AML-193 (cell line): ENCODE results near the gene CLEC18A.
"Not testable (repeated sequence)": the region's sequence is repeated elsewhere in the genome, so short reads cannot be mapped to it uniquely, and the experiment has no call there.

Experiments
- DNase-seq, 2 experiments: peaks; one replicate each; lab custom pipeline; 2025; lab: John Stamatoyannopoulos, UW

Gene CLEC18A

GRCh38 chr16:69952116-69952515 lies 982 bp downstream of the CLEC18A start:
- not testable (repeated sequence) for DNase-seq

DNA sequence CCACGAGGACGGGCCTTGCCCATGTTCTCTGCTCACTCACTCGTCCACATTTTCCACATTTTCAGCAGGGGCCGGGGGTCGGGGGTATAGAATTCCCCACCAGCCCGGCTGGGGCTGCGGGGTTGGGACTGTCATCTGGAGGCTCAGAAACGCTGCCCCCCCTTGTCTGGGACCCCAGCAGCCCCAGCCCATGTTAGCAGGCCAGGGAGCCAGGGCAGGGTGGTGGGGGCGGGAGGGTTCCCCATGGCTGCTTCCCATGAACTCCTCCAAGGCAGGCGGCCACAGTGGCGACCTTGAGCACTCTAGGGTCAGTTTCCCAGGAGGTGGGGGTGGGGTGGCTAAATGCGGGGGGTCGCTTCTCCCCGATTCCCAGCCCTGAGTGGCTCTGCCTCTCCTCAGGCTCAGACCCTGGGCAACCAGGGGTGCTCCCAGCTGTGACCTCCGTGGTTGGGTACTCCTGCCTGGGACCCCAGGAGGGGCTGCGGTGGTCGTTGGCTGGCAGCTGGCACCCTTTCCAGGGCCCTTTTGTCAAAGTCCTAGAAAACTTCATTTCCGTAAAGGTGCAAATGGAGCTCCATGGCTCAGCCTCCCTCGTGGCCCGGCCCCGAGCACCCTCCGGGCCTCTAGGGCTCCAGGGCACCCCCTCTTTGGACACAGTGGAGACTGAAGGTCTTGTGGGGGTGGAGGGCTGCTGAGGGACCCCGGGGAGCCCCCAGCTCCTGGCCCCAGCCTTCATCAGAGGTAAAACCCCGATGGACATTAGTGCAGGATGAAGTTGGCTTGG lies 1.6 kb downstream of the CLEC18A start:
- not testable (repeated sequence) for DNase-seq

- DNase-seq = not testable (repeated sequence)
Observed at GRCh38 chr16:69954241-69954640, 3.1 kb downstream of the CLEC18A start.

DNA sequence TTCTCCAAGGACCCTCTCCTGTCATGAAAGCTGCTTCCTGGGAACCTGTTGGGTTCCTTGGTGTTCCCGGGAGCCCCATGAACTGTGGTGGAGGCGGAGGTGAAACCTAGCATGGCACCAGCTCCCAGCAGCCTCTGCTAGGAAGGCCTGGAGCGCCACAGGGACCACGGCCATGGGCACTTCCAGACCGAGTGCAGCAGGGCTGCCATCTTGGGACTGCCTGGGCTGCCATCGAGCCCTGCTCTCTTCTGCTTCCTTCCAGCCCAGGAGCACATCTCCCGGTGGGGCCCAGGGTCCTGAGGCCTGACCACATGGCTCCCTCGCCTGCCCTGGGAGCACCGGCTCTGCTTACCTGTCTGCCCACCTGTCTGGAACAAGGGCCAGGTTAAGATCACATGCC lies 12.2 kb downstream of the CLEC18A start:
- not testable (repeated sequence) for DNase-seq

DNA sequence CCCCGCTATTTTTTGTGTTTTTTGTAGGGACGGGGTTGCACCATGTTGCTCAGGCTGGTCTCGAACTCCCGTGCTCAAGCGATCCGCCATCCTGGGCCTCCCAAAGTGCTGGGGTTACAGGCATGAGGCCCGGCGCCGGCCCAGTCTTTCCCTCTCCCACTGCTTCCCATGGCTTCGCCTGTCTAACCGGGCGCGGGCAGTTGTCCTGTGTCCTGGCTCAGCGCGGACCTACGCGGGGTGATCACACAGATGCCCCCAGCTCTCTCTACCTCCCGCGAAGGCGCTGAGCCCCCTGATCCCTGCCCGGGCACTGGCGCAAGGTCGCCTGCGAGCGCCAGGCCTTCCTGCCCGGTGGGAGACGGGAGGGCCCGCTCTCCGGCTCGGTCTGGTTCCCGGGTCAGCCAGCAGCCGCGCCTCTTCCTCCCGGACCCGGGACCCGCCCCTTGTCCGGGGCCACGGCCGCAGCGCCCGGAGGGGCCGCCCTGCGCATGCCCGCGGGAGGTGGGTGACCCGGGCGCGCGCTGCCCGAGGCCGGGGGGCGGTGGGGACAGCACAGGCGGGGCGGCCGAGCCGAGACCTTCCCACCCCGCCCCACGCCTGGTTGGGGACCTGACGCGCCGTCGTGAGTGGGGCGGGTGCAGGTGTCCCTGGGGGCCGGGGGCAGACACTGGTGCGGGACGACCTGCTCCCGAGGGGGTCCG lies 14.0 kb downstream of the CLEC18A start:
- DNase-seq = not testable (repeated sequence)

GRCh38 chr16:69965661-69966054 lies 14.5 kb downstream of the CLEC18A start:
- DNase-seq = not testable (repeated sequence)

- not testable (repeated sequence) for DNase-seq
Observed at GRCh38 chr16:69967688-69968087, 16.6 kb downstream of the CLEC18A start.

DNA sequence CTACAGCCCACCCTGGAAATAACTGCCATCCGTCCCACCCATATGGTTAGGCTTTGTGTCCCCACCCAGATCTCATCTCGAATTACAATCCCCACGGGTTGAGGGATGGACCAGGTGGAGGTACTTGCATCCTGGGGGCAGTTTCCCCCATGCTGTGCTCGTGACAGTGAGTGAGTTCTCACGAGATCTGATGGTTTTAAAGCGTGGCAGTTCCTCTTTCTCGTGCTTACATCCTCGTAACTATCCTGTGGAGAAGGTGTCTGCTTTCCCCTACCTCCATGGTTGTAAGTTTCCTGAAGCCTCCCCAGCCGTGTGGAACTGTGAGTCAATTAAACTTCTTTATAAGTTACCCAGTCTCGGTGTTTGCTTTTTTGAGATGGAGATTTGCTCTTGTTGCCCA lies 17.0 kb downstream of the CLEC18A start:
- not testable (repeated sequence) for DNase-seq

GRCh38 chr16:69969657-69970056 lies 18.5 kb downstream of the CLEC18A start:
- not testable (repeated sequence) for DNase-seq

DNA sequence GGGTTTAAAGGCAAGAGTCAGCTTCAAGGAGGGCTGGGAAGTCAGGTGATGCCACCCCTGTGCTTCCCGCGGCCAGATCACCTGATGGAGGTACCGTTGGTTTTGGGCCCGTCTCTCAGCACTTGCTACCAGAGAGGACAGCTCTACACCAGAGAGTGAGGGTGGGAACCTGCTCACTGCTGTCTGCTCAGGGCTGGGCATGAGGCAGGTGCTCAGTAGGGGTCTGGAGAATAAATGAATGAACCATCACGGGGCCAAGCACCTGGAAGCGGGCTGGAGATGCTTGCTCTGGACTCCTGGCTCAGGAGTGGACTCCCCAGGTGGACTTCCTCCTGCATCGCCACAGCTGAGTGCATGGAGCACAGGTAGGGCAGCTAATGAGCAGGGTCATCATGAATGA lies 21.0 kb downstream of the CLEC18A start:
- not testable (repeated sequence) for DNase-seq

DNA sequence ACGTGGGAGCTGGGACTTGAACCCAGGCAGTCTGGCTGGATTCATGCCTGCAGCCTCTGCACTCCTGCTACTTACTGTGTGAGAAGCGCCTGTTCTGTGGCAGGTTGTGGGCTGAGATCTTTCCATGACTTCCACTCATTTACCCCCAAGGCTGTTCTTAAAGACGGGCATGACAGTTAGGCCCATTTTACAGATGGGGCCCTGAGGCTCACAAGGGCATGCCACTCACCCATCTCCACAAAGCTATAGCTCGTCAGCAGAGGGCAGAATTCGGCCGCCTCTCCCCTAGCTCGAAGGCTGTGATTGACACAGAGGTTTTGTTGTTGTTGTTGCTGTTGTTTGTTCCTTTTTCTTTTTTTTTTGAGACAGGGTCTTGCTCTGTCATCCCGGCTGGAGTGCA lies 21.8 kb downstream of the CLEC18A start:
- not testable (repeated sequence) for DNase-seq

DNA sequence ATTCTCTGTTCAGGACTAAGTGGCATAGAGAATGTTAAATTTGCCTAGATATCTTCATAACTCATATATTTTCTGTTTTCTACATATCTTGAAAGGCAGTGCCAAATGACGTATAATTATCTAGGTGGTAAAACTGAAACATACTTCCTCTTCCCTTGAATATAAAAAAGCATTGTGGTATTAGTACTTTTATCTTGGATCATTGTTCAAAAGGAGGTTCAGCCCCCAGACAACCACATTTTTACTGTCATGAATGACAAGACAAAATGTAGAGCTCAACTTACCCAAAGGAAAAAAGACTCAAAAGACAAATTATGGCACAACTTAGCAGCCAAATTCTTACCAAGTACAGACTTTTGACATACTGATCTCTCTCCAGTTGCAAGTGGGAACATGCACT lies 34.1 kb downstream of the CLEC18A start:
- DNase-seq = not testable (repeated sequence)

- not testable (repeated sequence) for DNase-seq
Observed at GRCh38 chr16:69997956-69998355, 46.8 kb downstream of the CLEC18A start.

DNA sequence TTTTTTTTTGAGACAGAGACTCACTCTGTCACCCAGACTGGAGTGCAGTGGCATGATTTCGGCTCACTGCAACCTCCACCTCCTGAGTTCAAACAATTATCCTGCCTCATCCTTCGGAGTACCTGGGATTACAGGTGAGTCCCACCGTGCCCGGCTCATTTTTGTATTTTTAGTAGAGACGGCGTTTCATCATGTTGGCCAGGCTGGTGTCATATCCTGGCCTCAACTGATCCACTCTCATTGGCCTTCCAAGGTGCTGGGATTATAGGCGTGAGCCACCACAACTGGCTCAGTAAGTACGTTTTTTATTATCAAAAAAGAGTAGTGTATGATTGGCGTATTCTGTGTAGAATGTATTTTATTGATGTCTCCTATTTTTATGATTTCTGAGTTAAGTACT lies 48.7 kb downstream of the CLEC18A start:
- DNase-seq = not testable (repeated sequence)

GRCh38 chr16:70003511-70003910 lies 52.4 kb downstream of the CLEC18A start:
- DNase-seq = not testable (repeated sequence)

DNA sequence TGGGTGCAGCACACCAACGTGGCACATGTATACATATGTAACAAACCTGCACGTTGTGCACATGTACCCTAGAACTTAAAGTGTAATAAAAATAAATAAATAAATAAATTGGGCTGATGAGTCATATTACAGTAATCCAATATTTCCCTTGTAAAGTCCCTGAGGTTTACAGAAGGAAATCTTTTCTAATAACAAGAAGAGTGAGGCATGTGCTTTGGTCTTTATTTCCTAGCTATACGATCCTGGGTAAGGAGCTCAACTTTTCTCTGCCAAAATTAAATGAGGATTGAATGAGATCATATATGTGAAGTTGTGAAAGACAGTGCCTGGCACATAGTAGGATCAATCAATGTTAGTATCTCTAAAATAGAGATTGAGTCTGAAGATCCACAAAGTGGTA lies 57.5 kb downstream of the CLEC18A start:
- DNase-seq = not testable (repeated sequence)

DNA sequence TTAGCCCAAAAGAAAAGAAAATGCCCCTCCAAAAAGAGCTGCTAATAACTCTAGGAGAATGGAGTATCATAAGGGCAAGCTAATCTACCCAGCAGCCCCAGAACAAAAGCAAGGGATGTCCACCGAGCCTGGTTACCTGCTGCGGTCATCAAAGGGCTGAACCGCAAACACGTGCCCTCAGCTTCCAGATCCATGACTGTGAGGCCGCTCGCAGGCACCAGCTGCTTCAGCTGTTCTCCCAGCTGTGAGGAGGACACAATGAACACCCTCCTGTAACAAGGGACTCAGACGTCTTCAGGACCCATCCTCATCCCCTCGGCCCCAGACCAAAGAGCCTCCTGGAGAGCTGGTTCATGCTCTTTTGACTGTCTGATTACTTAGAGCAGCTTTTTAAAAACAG lies 59.5 kb downstream of the CLEC18A start:
- DNase-seq = not testable (repeated sequence)

DNA sequence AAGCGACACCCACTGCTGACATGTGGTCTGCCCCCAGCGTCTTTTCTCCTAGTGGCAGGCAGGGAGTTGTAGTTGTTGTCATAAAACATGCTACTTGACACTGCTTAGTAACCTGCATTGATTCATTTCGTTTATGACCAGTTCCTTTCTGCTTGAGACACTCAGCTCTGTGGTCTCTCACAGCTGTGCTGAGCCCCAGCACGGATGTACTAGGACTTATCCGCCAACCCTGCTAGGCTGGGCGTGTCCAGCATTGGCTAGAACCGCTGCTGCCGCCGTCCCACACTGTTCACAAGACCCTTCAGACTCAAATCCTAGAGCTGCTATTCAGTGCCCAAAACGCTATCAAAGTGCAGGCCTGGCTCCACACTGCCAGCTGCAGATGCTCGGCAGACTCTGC lies 60.0 kb downstream of the CLEC18A start:
- DNase-seq = not testable (repeated sequence)

DNA sequence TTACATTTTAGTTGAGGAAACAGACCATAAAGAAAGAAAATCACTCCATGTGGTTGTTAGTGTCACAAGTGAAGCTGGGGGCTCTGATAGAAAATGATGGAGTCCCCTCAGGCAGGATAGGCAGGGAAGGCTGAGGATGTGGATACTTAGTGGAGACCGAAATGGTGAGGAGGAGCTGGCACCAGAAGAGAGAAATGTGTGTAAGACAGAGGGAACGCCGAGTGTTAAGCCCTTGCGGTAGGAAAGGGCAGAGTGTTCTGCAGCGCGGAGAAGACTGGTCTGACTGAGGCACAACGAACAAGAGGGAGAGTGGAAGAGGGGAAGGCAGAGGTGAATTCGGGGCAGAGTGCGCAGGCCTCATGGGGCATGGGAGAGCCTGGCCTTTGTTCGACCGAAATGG lies 61.2 kb downstream of the CLEC18A start:
- not testable (repeated sequence) for DNase-seq

DNA sequence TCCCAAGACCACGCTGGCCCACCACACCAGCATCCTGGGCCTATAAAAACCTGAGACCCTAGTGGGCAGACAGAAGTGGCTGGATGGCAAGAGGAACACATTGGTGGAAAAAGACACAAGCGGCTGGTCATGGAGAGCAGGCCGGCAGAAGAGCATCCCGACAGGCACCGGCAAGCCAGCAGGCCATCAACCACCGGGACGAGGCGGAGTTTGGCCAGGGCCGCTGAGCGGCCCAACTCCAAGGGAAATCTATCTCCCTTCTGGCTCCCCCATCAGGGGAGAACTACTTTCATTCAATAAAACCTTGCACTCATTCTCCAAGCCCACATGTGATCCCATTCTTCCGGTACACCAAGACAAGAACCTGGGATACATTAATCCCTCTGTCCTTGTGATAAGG lies 61.8 kb downstream of the CLEC18A start:
- DNase-seq = not testable (repeated sequence)
